H1 (cell line): ENCODE data around the gene FHOD1. TPM values are rescaled to one million over a fixed set of nuclear protein-coding genes. Genes with fewer than 3 reads are reported as not detected.

Experiments used
- CTCF ChIA-PET: fragments of 300-600 bp; sonication (Branson Sonifier 250); formaldehyde crosslinking; loops from one replicate; lab custom pipeline; 2021; ENCODE audit not compliant: partially characterized antibody; lab: Charles Lee
- POLR2A ChIA-PET: fragments of 300-600 bp; sonication (Branson Sonifier 250); formaldehyde crosslinking; loops from one replicate; lab custom pipeline; 2021; ENCODE audit warnings: inconsistent platforms; ENCODE audit not compliant: partially characterized antibody; lab: Charles Lee
- DNase-seq, 2 experiments: peaks; one replicate each; pipeline versions ENCODE4 v3.0.0 to v3.0.0-alpha.2; 2010 to 2022; ENCODE audit warnings: low spot score in 2 of 2, low read depth in 1 of 2, mixed read lengths in 1 of 2
- FAIRE-seq: peaks from 2 replicates; lab custom pipeline; 2011; peaks lifted over from hg19 to GRCh38; lab: Jason Lieb, UNC
- H2AFZ ChIP-seq: 2 replicates; pipeline ENCODE4 v1.8.1; 2012; ENCODE audit warnings: low read length, inconsistent platforms
- H2AK5ac ChIP-seq: 2 replicates; pipeline ENCODE4 v1.6.1; 2013; ENCODE audit warnings: low read depth, low read length
- H2BK120ac ChIP-seq: replicated peaks from 2 replicates; pipeline ENCODE3; 2013; ENCODE audit warnings: low read depth, low read length, inconsistent platforms
- H2BK12ac ChIP-seq: 2 replicates; pipeline ENCODE4 v1.6.1; 2013; ENCODE audit warnings: low read depth, low read length
- H2BK15ac ChIP-seq: 2 replicates; pipeline ENCODE4 v1.6.1; 2013; ENCODE audit warnings: low read length
- H2BK20ac ChIP-seq: 2 replicates; pipeline ENCODE4 v1.6.1; 2013; ENCODE audit warnings: low read length
- H2BK5ac ChIP-seq: 2 replicates; pipeline ENCODE4 v1.6.1; 2013; ENCODE audit warnings: low read depth, low read length
- H3K14ac ChIP-seq: 2 replicates; pipeline ENCODE4 v1.6.1; 2013; ENCODE audit warnings: inconsistent platforms; ENCODE audit not compliant: insufficient read length
- H3K18ac ChIP-seq: 2 replicates; pipeline ENCODE4 v1.6.1; 2013; ENCODE audit warnings: low read length; ENCODE audit errors: extremely low read depth
- H3K23ac ChIP-seq: 2 replicates; pipeline ENCODE4 v1.6.1; 2013; ENCODE audit warnings: inconsistent platforms; ENCODE audit not compliant: insufficient read length
- H3K23me2 ChIP-seq: 2 replicates; pipeline ENCODE4 v1.6.1; 2013; ENCODE audit warnings: low read depth, low read length
- H3K27ac ChIP-seq: 2 replicates; pipeline ENCODE4 v1.6.1; 2011; ENCODE audit warnings: low read depth, low read length, inconsistent platforms
- H3K27me3 ChIP-seq, 4 experiments: replicated peaks in 1 of 4; 1 replicate in 1 of 4; 2 replicates in 3 of 4; pipeline versions ENCODE4 v1.6.1 to v1.8.1; 2011 to 2013; ENCODE audit warnings: low read length in 3 of 4, mild to moderate bottlenecking in 3 of 4, inconsistent platforms in 2 of 4, mixed read lengths in 2 of 4, moderate library complexity in 1 of 4; ENCODE audit not compliant: control insufficient read depth in 3 of 4, insufficient read depth in 3 of 4; ENCODE audit errors: extremely low read depth in 1 of 4
- H3K36me3 ChIP-seq, 4 experiments: 2 replicates each; pipeline versions ENCODE4 v1.6.1 to v1.8.1; 2011 to 2013; ENCODE audit warnings: mild to moderate bottlenecking in 4 of 4, low read length in 3 of 4, moderate library complexity in 2 of 4, control low read depth in 1 of 4, inconsistent platforms in 1 of 4; ENCODE audit not compliant: insufficient read depth in 4 of 4, control insufficient read depth in 2 of 4
- H3K4ac ChIP-seq: replicated peaks from 2 replicates; pipeline ENCODE3; 2013; ENCODE audit warnings: low read length, low read depth, mixed read lengths, inconsistent platforms; ENCODE audit not compliant: insufficient read length
- H3K4me1 ChIP-seq, 4 experiments: replicated peaks in 1 of 4; 1 replicate in 1 of 4; 2 replicates in 3 of 4; pipeline versions ENCODE4 v1.6.1 to v1.8.1; 2011 to 2013; ENCODE audit warnings: low read length in 3 of 4, inconsistent platforms in 2 of 4, mixed read lengths in 1 of 4; ENCODE audit not compliant: insufficient read depth in 4 of 4, control insufficient read depth in 3 of 4
- H3K4me2 ChIP-seq, 2 experiments: 2 replicates each; pipeline versions ENCODE4 v1.6.1 to v1.8.1; 2011 to 2013; ENCODE audit warnings: low read depth in 2 of 2, low read length in 2 of 2, control low read depth in 1 of 2, inconsistent platforms in 1 of 2, mild to moderate bottlenecking in 1 of 2; ENCODE audit not compliant: insufficient read depth in 1 of 2
- H3K4me3 ChIP-seq, 4 experiments: fragments of 200-600, 300-600 bp in 1 of 4; sonication (generic), shearing (Covaris generic), sonication (Bioruptor Twin) in 1 of 4; 2 replicates each; pipeline versions ENCODE4 v1.5.1 to v1.8.1; 2011 to 2016; ENCODE audit warnings: low read length in 4 of 4, low read depth in 3 of 4, control low read depth in 2 of 4, inconsistent platforms in 2 of 4, mild to moderate bottlenecking in 2 of 4, mixed read lengths in 1 of 4, moderate library complexity in 1 of 4; ENCODE audit not compliant: insufficient read depth in 2 of 4; ENCODE audit errors: extremely low read depth in 1 of 4
- H3K56ac ChIP-seq: replicated peaks from 2 replicates; pipeline ENCODE3; 2013; ENCODE audit warnings: low read depth, mild to moderate bottlenecking, mixed read lengths, low read length, inconsistent platforms; ENCODE audit not compliant: insufficient read length
- H3K79me1 ChIP-seq: 2 replicates; pipeline ENCODE4 v1.6.1; 2013; ENCODE audit warnings: low read depth, low read length, control low read depth
- H3K79me2 ChIP-seq, 2 experiments: 2 replicates each; pipeline versions ENCODE4 v1.6.1 to v1.8.1; 2012 to 2013; ENCODE audit warnings: low read length in 2 of 2, mild to moderate bottlenecking in 2 of 2, inconsistent platforms in 1 of 2; ENCODE audit not compliant: insufficient read depth in 2 of 2, control insufficient read depth in 1 of 2
- H3K9ac ChIP-seq, 4 experiments: replicated peaks in 1 of 4; 1 replicate in 1 of 4; 2 replicates in 3 of 4; pipeline versions ENCODE4 v1.6.1 to v1.8.1; 2011 to 2013; ENCODE audit warnings: low read depth in 3 of 4, low read length in 3 of 4, control low read depth in 2 of 4, mild to moderate bottlenecking in 2 of 4, moderate library complexity in 2 of 4, inconsistent platforms in 1 of 4; ENCODE audit errors: extremely low read depth in 1 of 4
- H3K9me3 ChIP-seq, 2 experiments: 2 replicates each; pipeline versions ENCODE4 v1.6.1 to v1.8.1; 2012 to 2013; ENCODE audit warnings: mild to moderate bottlenecking in 2 of 2, moderate library complexity in 2 of 2, control low read depth in 1 of 2, inconsistent platforms in 1 of 2, low read depth in 1 of 2, low read length in 1 of 2, mixed read lengths in 1 of 2; ENCODE audit not compliant: insufficient read depth in 2 of 2
- H4K20me1 ChIP-seq, 2 experiments: replicated peaks in 1 of 2; 2 replicates each; pipeline versions ENCODE3 to v1.8.1; 2011 to 2013; ENCODE audit warnings: inconsistent platforms in 2 of 2, low read length in 2 of 2, mild to moderate bottlenecking in 1 of 2; ENCODE audit not compliant: insufficient read depth in 2 of 2, control insufficient read depth in 1 of 2
- H4K5ac ChIP-seq: 2 replicates; pipeline ENCODE4 v1.6.1; 2013; ENCODE audit warnings: low read length, low read depth, mixed read lengths, inconsistent platforms; ENCODE audit not compliant: insufficient read length
- H4K8ac ChIP-seq: 2 replicates; pipeline ENCODE4 v1.8.0; 2013; ENCODE audit warnings: mild to moderate bottlenecking, moderate library complexity, low read length, inconsistent platforms; ENCODE audit not compliant: insufficient read depth; ENCODE audit errors: extremely low read depth
- H4K91ac ChIP-seq: replicated peaks from 2 replicates; pipeline ENCODE3; 2013; ENCODE audit warnings: low read length, mixed read lengths, inconsistent platforms; ENCODE audit not compliant: insufficient read length
- E2F6 ChIP-seq: IDR thresholded peaks from 2 replicates; pipeline ENCODE4 v1.6.1; 2012; ENCODE audit warnings: inconsistent platforms
- EP300 ChIP-seq, 2 experiments: IDR thresholded peaks; 1 replicate in 1 of 2; 2 replicates in 1 of 2; pipeline ENCODE4 v1.6.1; 2011 to 2012; ENCODE audit warnings: low read depth in 2 of 2, low read length in 2 of 2, mild to moderate bottlenecking in 2 of 2, borderline replicate concordance in 1 of 2, inconsistent platforms in 1 of 2, moderate library complexity in 1 of 2
- KDM5A ChIP-seq: fragments of 200-600 bp; IDR thresholded peaks from 2 replicates; pipeline ENCODE4 v1.7.1; 2012; ENCODE audit warnings: mild to moderate bottlenecking, low read length, inconsistent platforms, mixed read lengths
- SP1 ChIP-seq: IDR thresholded peaks from 2 replicates; pipeline ENCODE4 v1.6.1; 2011; ENCODE audit warnings: low read depth, low read length
- SUZ12 ChIP-seq: fragments of 200-600 bp; sonication (generic); IDR thresholded peaks from 2 replicates; pipeline ENCODE4 v1.6.1; 2012; ENCODE audit warnings: mild to moderate bottlenecking, inconsistent platforms, low read length, moderate library complexity, mixed read lengths
- WGBS, 2 experiments: shearing (Covaris generic) in 1 of 2; methylation state at CpG; one replicate each; pipeline versions ENCODE4 v1.1.6 to v1.1.7; 2013 to 2015; ENCODE audit warnings: low lambda C conversion rate in 2 of 2, mixed read lengths in 2 of 2, inconsistent platforms in 1 of 2, low coverage in 1 of 2, missing lambda C conversion rate in 1 of 2; ENCODE audit not compliant: insufficient replicate concordance in 2 of 2, insufficient coverage in 1 of 2, insufficient read length in 1 of 2; ENCODE audit errors: extremely low coverage in 1 of 2, missing lambda C conversion rate in 1 of 2; 5-methylcytosine and 5-hydroxymethylcytosine counted together
- polyA plus RNA-seq, 7 experiments: library from polyadenylated mRNA; depleted of rRNA in 3 of 7; stranded (reverse) in 5 of 7; unstranded in 2 of 7; fragments of >200 nt in 5 of 7; fragments of 200-250 nt in 2 of 7; gene quantifications; 1 replicate in 5 of 7; 2 replicates in 1 of 7; 4 replicates in 1 of 7; pipeline versions ENCODE4 v1.2.1 to v1.2.3, GENCODE V29; 2011 to 2013; ENCODE audit warnings: missing spikeins in 2 of 7, mixed read lengths in 2 of 7
- total RNA-seq: library from RNA; stranded (reverse); fragmentation: NEBNext Ultra II Directional; extraction: Animal tissue kit (Norgen Biotek cat#: 25700); gene quantifications from 2 replicates; pipeline ENCODE4 v1.2.1, GENCODE V29; 2021

The FHOD1 gene
- total and polyA plus RNA-seq, 2 of the 8 experiments (the other 6 are each of a cell fraction or from before 2014, with no cell fraction given), result 31.3 to 60.7 TPM

- Histone ChIP-seq H3K79me2 (peaks cover 8 to 13% of the 10 kb centered on the region in 2 experiments), H2BK15ac (no peak overlapping the region), H4K5ac (no peak overlapping the region), H3K36me3 (no peaks in the 10 kb centered on the region; a peak in 1 of 8 replicates), H2AK5ac (no peak overlapping the region), H3K14ac (no peak overlapping the region), H3K4me1 (peaks cover 0 to 16% (median 12%) of the 10 kb centered on the region in 4 experiments; a peak in 6 of 7 replicates), H3K23me2 (peaks cover 19% of the 10 kb centered on the region), H3K9me3 (no peaks in the 10 kb centered on the region), H3K18ac (no peak overlapping the region), H3K23ac (no peak overlapping the region), H3K27ac (no peak overlapping the region), H3K79me1 (peaks cover 8% of the 10 kb centered on the region), H2BK12ac (no peak overlapping the region), H4K20me1 (peaks cover 5 to 22% of the 10 kb centered on the region in 2 experiments), H3K27me3 (peaks cover 8 to 32% (median 19%) of the 10 kb centered on the region in 4 experiments), H3K4me3 (no peak overlapping the region), H4K8ac (no peak overlapping the region), H2BK20ac (0 out of 2 replicates have a peak overlapping the region, but pooled peaks have one; percentile 34), H3K9ac (no peak overlapping the region), H3K4me2 (no peak overlapping the region), H2BK120ac (no peak overlapping the region), H3K4ac (no peak overlapping the region), H2BK5ac (no peak overlapping the region), H2AFZ (no peak overlapping the region), H3K56ac (no peak overlapping the region), H4K91ac (no peak overlapping the region)
- DNase-seq, result no peak
- WGBS, 2 experiments, result 82% methylated on average over 4 of the region's 4 CpGs; no CpG with 5 or more reads in 1 of the 2 experiments
- CTCF ChIA-PET, result interaction anchor here (1.1 to 9.3 kb wide), 6 partner anchors 12 to 756 kb away, joined by 3 to 151 read pairs (median 41); partner anchors contain the start of genes ELMO3, FBXL8, HSF4 and LCAT
- no peak for FAIRE-seq
- POLR2A ChIA-PET, result interaction anchor here (0.9 kb wide), 2 partner anchors 37 to 58 kb away, joined by 3 read pairs; partner anchors contain the start of gene B3GNT9
- TF ChIP-seq SUZ12 (no peak), EP300 (IDR thresholded peaks at IDR 0.05; ENCODE audit: borderline replicate concordance in 1 of 2, low read depth in 2 of 2, low read length in 2 of 2) (no peak), E2F6 (no peak), SP1 (no peak), KDM5A (no peak)
Observed at GRCh38 chr16:67188323-67188722, 59.0 kb downstream of the FHOD1 start.
